HepG2 (cell line): ENCODE data around the gene SIN3A. TPM values are rescaled to one million over a fixed set of nuclear protein-coding genes. Genes with fewer than 3 reads are reported as not detected.

ENCODE experiments used
- ARNT ChIP-seq: fragments of 450-650 bp; IDR thresholded peaks from 2 replicates; pipeline ENCODE4 v1.6.1; 2017
- CBX1 ChIP-seq: IDR thresholded peaks from one replicate; pipeline ENCODE4 v1.6.1; 2016; ENCODE audit warnings: antibody characterized with exemption, low read depth
- DR1 ChIP-seq: sonication (generic); formaldehyde crosslinking; IDR thresholded peaks from 2 replicates; pipeline ENCODE4 v1.8.0; 2021; ENCODE audit warnings: mild to moderate bottlenecking, missing genetic modification reagents, inconsistent platforms
- GLI4 ChIP-seq: sonication (generic); formaldehyde crosslinking; IDR thresholded peaks from 2 replicates; pipeline ENCODE4 v1.5.1; 2020; ENCODE audit warnings: missing genetic modification reagents, mild to moderate bottlenecking, moderate library complexity, borderline replicate concordance
- HIVEP1 ChIP-seq: sonication (generic); formaldehyde crosslinking; IDR thresholded peaks from 2 replicates; pipeline ENCODE4 v1.4.0; 2020; ENCODE audit warnings: mild to moderate bottlenecking, missing genetic modification reagents
- HNRNPH1 ChIP-seq: fragments of 200-400 bp; formaldehyde crosslinking; optimal IDR thresholded peaks from 2 replicates; pipeline ENCODE3; 2017; ENCODE audit warnings: mild to moderate bottlenecking, low read depth, low read length
- JDP2 ChIP-seq: sonication (generic); formaldehyde crosslinking; IDR thresholded peaks from 2 replicates; pipeline ENCODE4 v1.8.1; 2022; ENCODE audit warnings: missing genetic modification reagents, borderline replicate concordance
- MLX ChIP-seq: IDR thresholded peaks from 2 replicates; pipeline ENCODE4 v1.6.1; 2016
- NCOA5 ChIP-seq: sonication (generic); formaldehyde crosslinking; IDR thresholded peaks from 2 replicates; pipeline ENCODE4 v1.4.0; 2020; ENCODE audit warnings: missing genetic modification reagents
- NR3C1 ChIP-seq: sonication (generic); formaldehyde crosslinking; IDR thresholded peaks from 2 replicates; pipeline ENCODE4 v1.4.0; 2020; ENCODE audit warnings: missing genetic modification reagents
- ONECUT2 ChIP-seq: sonication (generic); formaldehyde crosslinking; IDR thresholded peaks from 2 replicates; pipeline ENCODE4 v1.4.0; 2020; ENCODE audit warnings: missing genetic modification reagents
- PPARG ChIP-seq: conservative IDR thresholded peaks from 2 replicates; pipeline ENCODE4 v1.6.1; 2016; ENCODE audit warnings: missing biosample characterization, missing genetic modification reagents
- SIN3B ChIP-seq: fragments of 150-350 bp; IDR thresholded peaks from 2 replicates; pipeline ENCODE4 v1.6.1; 2014; ENCODE audit warnings: low read length
- SIX1 ChIP-seq: sonication (generic); formaldehyde crosslinking; IDR thresholded peaks from 2 replicates; pipeline ENCODE4 v1.4.0; 2020; ENCODE audit warnings: missing genetic modification reagents, borderline replicate concordance
- TBX2 ChIP-seq: sonication (generic); formaldehyde crosslinking; IDR thresholded peaks from 2 replicates; pipeline ENCODE4 v1.5.0; 2020; ENCODE audit warnings: missing genetic modification reagents, mild to moderate bottlenecking, borderline replicate concordance
- TOPORS ChIP-seq: sonication (generic); formaldehyde crosslinking; IDR thresholded peaks from 2 replicates; pipeline ENCODE4 v1.8.0; 2023; ENCODE audit warnings: mild to moderate bottlenecking, missing genetic modification reagents
- ZMYM4 ChIP-seq: sonication (generic); formaldehyde crosslinking; IDR thresholded peaks from 2 replicates; pipeline ENCODE4 v1.8.1; 2023; ENCODE audit warnings: mild to moderate bottlenecking, missing genetic modification reagents
- ZNF232 ChIP-seq: sonication (generic); formaldehyde crosslinking; IDR thresholded peaks from 2 replicates; pipeline ENCODE4 v1.4.0; 2020; ENCODE audit warnings: missing genetic modification reagents, borderline replicate concordance
- ZNF281 ChIP-seq: sonication (generic); formaldehyde crosslinking; IDR thresholded peaks from 2 replicates; pipeline ENCODE4 v1.4.0; 2020; ENCODE audit warnings: missing genetic modification reagents, borderline replicate concordance
- ZNF430 ChIP-seq: sonication (generic); formaldehyde crosslinking; IDR thresholded peaks from 2 replicates; pipeline ENCODE4 v1.9.0; 2021; ENCODE audit warnings: mild to moderate bottlenecking, missing genetic modification reagents
- ZNF496 ChIP-seq: sonication (generic); formaldehyde crosslinking; IDR thresholded peaks from 2 replicates; pipeline ENCODE4 v1.8.1; 2023; ENCODE audit warnings: mild to moderate bottlenecking, moderate library complexity, missing genetic modification reagents; ENCODE audit not compliant: insufficient replicate concordance
- ZNF605 ChIP-seq: sonication (generic); formaldehyde crosslinking; IDR thresholded peaks from 2 replicates; pipeline ENCODE4 v1.8.0; 2022; ENCODE audit warnings: mild to moderate bottlenecking, missing genetic modification reagents
- ZNF660 ChIP-seq: sonication (generic); formaldehyde crosslinking; IDR thresholded peaks from 2 replicates; pipeline ENCODE4 v1.5.1; 2020; ENCODE audit warnings: mild to moderate bottlenecking, low read depth, missing genetic modification reagents, borderline replicate concordance
- polyA plus RNA-seq, 8 experiments: library from polyadenylated mRNA; depleted of rRNA in 3 of 8; stranded (reverse) in 7 of 8; unstranded in 1 of 8; fragments of >200 nt; fragmentation: Illumina TruSeq in 4 of 8; extraction: Trizol in 4 of 8; gene quantifications; 2 replicates each; pipeline versions ENCODE4 v1.2.1 to v1.2.3, GENCODE V29; 2011 to 2016; ENCODE audit warnings: low read depth in 4 of 8, missing spikeins in 1 of 8, mixed read lengths in 1 of 8; ENCODE audit not compliant: insufficient read depth in 1 of 8
- total RNA-seq, 5 experiments: library from RNA; depleted of rRNA; stranded (reverse); fragments of >200 nt; fragmentation: Illumina TruSeq; extraction: Trizol; gene quantifications; 2 replicates each; pipeline ENCODE4 v1.2.3, GENCODE V29; 2016; ENCODE audit warnings: low read depth in 1 of 5
- TF ChIP-seq, protein P1 (sequence below): IDR thresholded peaks from 2 replicates; pipeline ENCODE4 v1.6.1; 2016; ENCODE audit warnings: mild to moderate bottlenecking
- TF ChIP-seq, protein P2 (sequence below): sonication (generic); formaldehyde crosslinking; IDR thresholded peaks from 2 replicates; pipeline ENCODE4 v1.4.0; 2020; ENCODE audit warnings: mild to moderate bottlenecking, low read depth, missing genetic modification reagents

The SIN3A gene
- total and polyA plus RNA-seq, 2 of the 13 experiments (the other 11 are each of a cell fraction or from before 2014, with no cell fraction given), result 16.1 to 28.1 TPM

- peak; percentile 52 for TF ChIP-seq MLX
- no peak for TF ChIP-seq CBX1
- no peak for TF ChIP-seq HNRNPH1
- TF ChIP-seq GLI4, result peak; percentile 79; the same call in 1 of the 2 replicates
- TF ChIP-seq, protein P1, sequence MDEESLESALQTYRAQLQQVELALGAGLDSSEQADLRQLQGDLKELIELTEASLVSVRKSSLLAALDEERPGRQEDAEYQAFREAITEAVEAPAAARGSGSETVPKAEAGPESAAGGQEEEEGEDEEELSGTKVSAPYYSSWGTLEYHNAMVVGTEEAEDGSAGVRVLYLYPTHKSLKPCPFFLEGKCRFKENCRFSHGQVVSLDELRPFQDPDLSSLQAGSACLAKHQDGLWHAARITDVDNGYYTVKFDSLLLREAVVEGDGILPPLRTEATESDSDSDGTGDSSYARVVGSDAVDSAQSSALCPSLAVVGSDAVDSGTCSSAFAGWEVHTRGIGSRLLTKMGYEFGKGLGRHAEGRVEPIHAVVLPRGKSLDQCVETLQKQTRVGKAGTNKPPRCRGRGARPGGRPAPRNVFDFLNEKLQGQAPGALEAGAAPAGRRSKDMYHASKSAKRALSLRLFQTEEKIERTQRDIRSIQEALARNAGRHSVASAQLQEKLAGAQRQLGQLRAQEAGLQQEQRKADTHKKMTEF (CRISPR knock-in tag), result peak; percentile 80
- peak; percentile 97 for TF ChIP-seq ZNF430
- TF ChIP-seq ZNF660 (CRISPR knock-in tag), result no peak
- TF ChIP-seq ZNF281 (CRISPR knock-in tag), result peak; percentile 88
- peak; percentile 73; the same call in 1 of the 2 replicates for TF ChIP-seq HIVEP1 (CRISPR knock-in tag)
- TF ChIP-seq ARNT, result no peak
- TF ChIP-seq DR1 (CRISPR knock-in tag), result no peak
- peak; percentile 91 for TF ChIP-seq ZNF605 (CRISPR knock-in tag)
- no peak for TF ChIP-seq ZNF496 (CRISPR knock-in tag)
- TF ChIP-seq, protein P2, sequence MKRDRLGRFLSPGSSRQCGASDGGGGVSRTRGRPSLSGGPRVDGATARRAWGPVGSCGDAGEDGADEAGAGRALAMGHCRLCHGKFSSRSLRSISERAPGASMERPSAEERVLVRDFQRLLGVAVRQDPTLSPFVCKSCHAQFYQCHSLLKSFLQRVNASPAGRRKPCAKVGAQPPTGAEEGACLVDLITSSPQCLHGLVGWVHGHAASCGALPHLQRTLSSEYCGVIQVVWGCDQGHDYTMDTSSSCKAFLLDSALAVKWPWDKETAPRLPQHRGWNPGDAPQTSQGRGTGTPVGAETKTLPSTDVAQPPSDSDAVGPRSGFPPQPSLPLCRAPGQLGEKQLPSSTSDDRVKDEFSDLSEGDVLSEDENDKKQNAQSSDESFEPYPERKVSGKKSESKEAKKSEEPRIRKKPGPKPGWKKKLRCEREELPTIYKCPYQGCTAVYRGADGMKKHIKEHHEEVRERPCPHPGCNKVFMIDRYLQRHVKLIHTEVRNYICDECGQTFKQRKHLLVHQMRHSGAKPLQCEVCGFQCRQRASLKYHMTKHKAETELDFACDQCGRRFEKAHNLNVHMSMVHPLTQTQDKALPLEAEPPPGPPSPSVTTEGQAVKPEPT (CRISPR knock-in tag), result no peak
- no peak for TF ChIP-seq JDP2
- peak; percentile 54; the same call in 1 of the 2 replicates for TF ChIP-seq TOPORS (CRISPR knock-in tag)
- TF ChIP-seq TBX2, result peak; percentile 40; the same call in 1 of the 2 replicates
- no peak for TF ChIP-seq NCOA5
- TF ChIP-seq ZMYM4, result peak; percentile 56; the same call in 1 of the 2 replicates
- TF ChIP-seq NR3C1 (CRISPR knock-in tag), result no peak
- TF ChIP-seq SIN3B, result 0 out of 2 replicates have a peak, but pooled peaks have one; percentile 36
- peak; percentile 43; the same call in 1 of the 2 replicates for TF ChIP-seq ONECUT2
- TF ChIP-seq SIX1 (CRISPR knock-in tag), result no peak
- peak; percentile 75; the same call in 1 of the 2 replicates for TF ChIP-seq ZNF232 (CRISPR knock-in tag)
- TF ChIP-seq PPARG (CRISPR knock-in tag), result no peak
These were observed 2.4 kb upstream of the SIN3A start (continued) for GRCh38 chr15:75453703-75454470.
